CD4-positive, alpha-beta T cell treated with Interleukin-10 for 1 hour (primary cell): ENCODE measurements around the gene PCDHB16.
"Not testable (repeated sequence)": the region's sequence is repeated elsewhere in the genome, so short reads cannot be mapped to it uniquely, and the experiment has no call there.

Source experiments
- DNase-seq: peaks from one replicate; pipeline ENCODE4 v3.0.0-alpha.2; 2020

PCDHB16 gene

GRCh38 chr5:141184117-141184855 lies 2.1 kb downstream of the PCDHB16 start:
- DNase-seq = not testable (repeated sequence)

GRCh38 chr5:141186897-141187512 lies 4.8 kb downstream of the PCDHB16 start, which contains the start of gene PCDHB9:
TSS of gene PCDHB9 (plus strand) at chr5:141187161. CDS start at chr5:141187319, 158 bp downstream.
- DNase-seq = peak; percentile 44

- DNase-seq = not testable (repeated sequence)
Measured at GRCh38 chr5:141188682-141189081, 6.5 kb downstream of the PCDHB16 start.

GRCh38 chr5:141189131-141189530 lies 6.9 kb downstream of the PCDHB16 start:
- not testable (repeated sequence) for DNase-seq

GRCh38 chr5:141192110-141192725 lies 10.0 kb downstream of the PCDHB16 start, which contains the start of gene PCDHB10:
TSS of gene PCDHB10 (plus strand) at chr5:141192353. CDS start at chr5:141192553, 200 bp downstream.
- DNase-seq = peak; percentile 14

GRCh38 chr5:141194332-141194731 lies 12.1 kb downstream of the PCDHB16 start:
- DNase-seq = not testable (repeated sequence)

- no peak for DNase-seq
Measured at GRCh38 chr5:141196363-141196762, 14.2 kb downstream of the PCDHB16 start.

- no peak for DNase-seq
Measured at GRCh38 chr5:141199359-141200235, 17.4 kb downstream of the PCDHB16 start, which contains the start of gene PCDHB11. TSS of gene PCDHB11 (plus strand) at chr5:141199627. CDS start at chr5:141199775, 148 bp downstream.

GRCh38 chr5:141201126-141201525 lies 18.9 kb downstream of the PCDHB16 start:
- not testable (repeated sequence) for DNase-seq

- not testable (repeated sequence) for DNase-seq
Measured at GRCh38 chr5:141201646-141202045, 19.5 kb downstream of the PCDHB16 start.

- DNase-seq = no peak
Measured at GRCh38 chr5:141208478-141208877, 26.3 kb downstream of the PCDHB16 start, which contains the start of gene PCDHB12. TSS of gene PCDHB12 (plus strand) at chr5:141208719. CDS start at chr5:141208908, 189 bp downstream.

GRCh38 chr5:141210281-141210680 lies 28.1 kb downstream of the PCDHB16 start:
- DNase-seq = not testable (repeated sequence)

GRCh38 chr5:141210849-141211248 lies 28.7 kb downstream of the PCDHB16 start:
- not testable (repeated sequence) for DNase-seq

- DNase-seq = peak; percentile 12
Measured at GRCh38 chr5:141213656-141214339, 31.6 kb downstream of the PCDHB16 start, which contains the start of gene PCDHB13. TSS of gene PCDHB13 (plus strand) at chr5:141213919. CDS start at chr5:141214124, 205 bp downstream.

- DNase-seq = not testable (repeated sequence)
Measured at GRCh38 chr5:141214583-141214982, 32.4 kb downstream of the PCDHB16 start.

GRCh38 chr5:141215504-141215903 lies 33.3 kb downstream of the PCDHB16 start:
- DNase-seq = not testable (repeated sequence)

- not testable (repeated sequence) for DNase-seq
Measured at GRCh38 chr5:141216035-141216434, 33.8 kb downstream of the PCDHB16 start.

GRCh38 chr5:141223112-141223783 lies 41.1 kb downstream of the PCDHB16 start, which contains the start of gene PCDHB14:
TSS of gene PCDHB14 (plus strand) at chr5:141223343. CDS start at chr5:141223506, 163 bp downstream.
- peak; percentile 14 for DNase-seq

- not testable (repeated sequence) for DNase-seq
Measured at GRCh38 chr5:141224844-141225243, 42.7 kb downstream of the PCDHB16 start.

GRCh38 chr5:141225421-141225820 lies 43.2 kb downstream of the PCDHB16 start:
- not testable (repeated sequence) for DNase-seq
